Glutamatergic neuron (in vitro differentiated cells): ENCODE results near the gene AK4. TPM values are rescaled to one million over a fixed set of nuclear protein-coding genes. Genes with fewer than 3 reads are reported as not detected.

Experiments
- DNase-seq: peaks from one replicate; pipeline ENCODE4 v3.0.0; 2022
- H3K27ac Mint-ChIP-seq: one replicate; pipeline ENCODE4 v1.8.0; 2020; ENCODE audit warnings: mild to moderate bottlenecking, mixed read lengths, inconsistent platforms; ENCODE audit not compliant: unreplicated experiment
- H3K27me3 Mint-ChIP-seq: one replicate; pipeline ENCODE4 v1.8.0; 2020; ENCODE audit warnings: mild to moderate bottlenecking, moderate library complexity, mixed read lengths, inconsistent platforms; ENCODE audit not compliant: unreplicated experiment
- H3K36me3 Mint-ChIP-seq: one replicate; pipeline ENCODE4 v1.8.0; 2020; ENCODE audit warnings: mild to moderate bottlenecking, mixed read lengths, inconsistent platforms; ENCODE audit not compliant: unreplicated experiment
- H3K4me1 Mint-ChIP-seq: one replicate; pipeline ENCODE4 v1.8.0; 2020; ENCODE audit warnings: mild to moderate bottlenecking, low read depth, mixed read lengths, inconsistent platforms; ENCODE audit not compliant: unreplicated experiment
- H3K4me3 Mint-ChIP-seq: one replicate; pipeline ENCODE4 v1.8.0; 2020; ENCODE audit warnings: mild to moderate bottlenecking, mixed read lengths, inconsistent platforms; ENCODE audit not compliant: unreplicated experiment
- H3K9me3 Mint-ChIP-seq: one replicate; pipeline ENCODE4 v1.8.0; 2020; ENCODE audit warnings: mild to moderate bottlenecking, moderate library complexity, mixed read lengths, inconsistent platforms; ENCODE audit not compliant: unreplicated experiment
- total RNA-seq: library from RNA; stranded (reverse); fragmentation: NEBNext Ultra II Directional; extraction: Animal tissue kit (Norgen Biotek cat#: 25700); gene quantifications from one replicate; pipeline ENCODE4 v1.2.1, GENCODE V29; 2021; ENCODE audit not compliant: unreplicated experiment
- TF ChIP-seq, protein P1 (sequence below): fragments of 200-600 bp; sonication (generic); IDR thresholded peaks from one replicate; pipeline ENCODE4 v1.5.0; 2021; ENCODE audit not compliant: partially characterized antibody, unreplicated experiment

The AK4 gene
- total RNA-seq, 1 donor from 2014 or later = 2.6 TPM

DNA sequence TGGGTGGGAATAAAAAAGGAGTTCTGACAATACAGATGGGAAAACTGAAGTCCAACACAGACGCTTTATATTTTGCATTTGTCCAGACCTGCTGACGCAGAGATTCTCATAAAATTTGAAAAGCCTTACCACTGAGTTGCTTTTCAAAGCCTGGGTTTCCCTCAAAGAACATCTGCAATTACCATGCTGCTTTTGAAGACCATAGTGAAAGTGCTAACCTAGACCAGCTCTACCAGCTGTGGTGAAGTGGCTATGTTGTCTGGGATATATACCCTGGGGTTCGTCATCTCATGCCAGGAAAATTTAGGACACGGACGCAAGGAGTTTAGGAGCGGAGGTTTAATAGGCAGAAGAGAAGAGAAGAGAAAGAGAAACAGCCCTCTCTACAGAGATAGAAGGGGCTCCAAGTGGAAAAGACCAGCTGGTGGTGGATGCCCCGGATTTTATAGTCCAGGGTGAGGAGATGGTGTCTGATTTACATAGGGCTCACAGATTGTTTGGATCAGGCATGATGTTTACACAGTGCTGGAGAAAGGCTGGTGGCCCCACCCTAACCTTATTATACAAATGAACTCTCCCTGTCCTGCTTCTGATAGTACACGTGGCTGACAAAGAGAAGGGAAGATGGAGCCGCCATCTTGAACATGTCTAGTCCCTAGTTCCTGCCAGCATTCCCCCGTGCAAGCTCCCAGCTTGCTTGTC lies 73.8 kb downstream of the AK4 start:
- Mint-ChIP-seq H3K36me3 (no peaks in the 10 kb centered on the region), H3K27ac (no peak overlapping the region), H3K27me3 (no peaks in the 10 kb centered on the region), H3K4me3 (no peak overlapping the region), H3K4me1 (no peaks in the 10 kb centered on the region), H3K9me3 (no peaks in the 10 kb centered on the region)
- TF ChIP-seq, protein P1, sequence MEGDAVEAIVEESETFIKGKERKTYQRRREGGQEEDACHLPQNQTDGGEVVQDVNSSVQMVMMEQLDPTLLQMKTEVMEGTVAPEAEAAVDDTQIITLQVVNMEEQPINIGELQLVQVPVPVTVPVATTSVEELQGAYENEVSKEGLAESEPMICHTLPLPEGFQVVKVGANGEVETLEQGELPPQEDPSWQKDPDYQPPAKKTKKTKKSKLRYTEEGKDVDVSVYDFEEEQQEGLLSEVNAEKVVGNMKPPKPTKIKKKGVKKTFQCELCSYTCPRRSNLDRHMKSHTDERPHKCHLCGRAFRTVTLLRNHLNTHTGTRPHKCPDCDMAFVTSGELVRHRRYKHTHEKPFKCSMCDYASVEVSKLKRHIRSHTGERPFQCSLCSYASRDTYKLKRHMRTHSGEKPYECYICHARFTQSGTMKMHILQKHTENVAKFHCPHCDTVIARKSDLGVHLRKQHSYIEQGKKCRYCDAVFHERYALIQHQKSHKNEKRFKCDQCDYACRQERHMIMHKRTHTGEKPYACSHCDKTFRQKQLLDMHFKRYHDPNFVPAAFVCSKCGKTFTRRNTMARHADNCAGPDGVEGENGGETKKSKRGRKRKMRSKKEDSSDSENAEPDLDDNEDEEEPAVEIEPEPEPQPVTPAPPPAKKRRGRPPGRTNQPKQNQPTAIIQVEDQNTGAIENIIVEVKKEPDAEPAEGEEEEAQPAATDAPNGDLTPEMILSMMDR = no peak
- no peak for DNase-seq

DNA sequence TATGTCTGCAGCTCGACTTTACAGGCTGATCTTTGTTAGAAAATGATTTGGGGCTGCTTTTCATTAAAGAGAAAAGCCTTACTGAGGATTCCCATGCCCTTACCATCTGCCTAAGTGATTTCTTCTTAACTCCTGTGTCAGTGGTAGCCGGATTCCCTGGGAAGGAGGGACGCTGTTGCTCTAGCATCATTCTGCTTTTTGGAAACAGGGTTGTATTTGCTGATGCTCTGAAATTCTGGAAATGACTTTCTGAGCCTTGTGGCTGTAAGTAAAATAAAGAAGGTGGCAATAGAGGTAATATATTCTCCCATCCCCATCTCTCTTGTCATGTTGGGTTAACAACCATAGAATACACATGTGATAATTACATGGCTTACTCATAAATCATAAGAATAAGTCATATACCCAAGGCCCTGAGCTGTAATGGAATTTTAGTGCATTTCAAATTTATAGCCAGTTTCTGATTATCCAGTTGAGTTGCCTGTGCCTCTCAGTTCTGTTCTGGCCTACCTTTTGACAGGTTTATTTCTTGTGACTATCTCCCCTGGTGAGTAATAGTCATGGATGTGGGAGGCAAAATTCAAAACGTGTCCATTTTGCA lies 74.4 kb downstream of the AK4 start:
- Mint-ChIP-seq H3K27ac (no peak overlapping the region), H3K9me3 (no peaks in the 10 kb centered on the region), H3K27me3 (no peaks in the 10 kb centered on the region), H3K36me3 (no peaks in the 10 kb centered on the region), H3K4me1 (no peaks in the 10 kb centered on the region), H3K4me3 (no peak overlapping the region)
- no peak for DNase-seq
- TF ChIP-seq, protein P1 = no peak

DNA sequence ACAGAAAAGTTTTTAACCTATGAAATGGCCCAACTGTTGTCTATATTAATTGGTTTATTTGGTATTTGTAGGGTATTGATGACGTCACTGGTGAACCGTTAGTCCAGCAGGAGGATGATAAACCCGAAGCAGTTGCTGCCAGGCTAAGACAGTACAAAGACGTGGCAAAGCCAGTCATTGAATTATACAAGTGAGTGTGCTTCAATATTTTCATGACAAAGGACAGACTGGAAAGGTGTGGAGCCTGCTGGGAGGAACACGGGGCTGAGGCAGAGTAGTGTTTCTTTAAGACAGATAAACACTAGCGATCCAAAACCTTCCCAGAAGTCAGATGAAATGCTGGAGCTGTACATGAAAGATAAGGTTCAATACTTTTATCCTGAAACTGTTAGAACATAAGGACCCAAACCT lies 76.7 kb downstream of the AK4 start:
- Mint-ChIP-seq H3K4me3 (no peak overlapping the region), H3K36me3 (no peaks in the 10 kb centered on the region), H3K27me3 (no peaks in the 10 kb centered on the region), H3K4me1 (no peaks in the 10 kb centered on the region), H3K9me3 (no peaks in the 10 kb centered on the region), H3K27ac (no peak overlapping the region)
- TF ChIP-seq, protein P1 = no peak
- DNase-seq = no peak

DNA sequence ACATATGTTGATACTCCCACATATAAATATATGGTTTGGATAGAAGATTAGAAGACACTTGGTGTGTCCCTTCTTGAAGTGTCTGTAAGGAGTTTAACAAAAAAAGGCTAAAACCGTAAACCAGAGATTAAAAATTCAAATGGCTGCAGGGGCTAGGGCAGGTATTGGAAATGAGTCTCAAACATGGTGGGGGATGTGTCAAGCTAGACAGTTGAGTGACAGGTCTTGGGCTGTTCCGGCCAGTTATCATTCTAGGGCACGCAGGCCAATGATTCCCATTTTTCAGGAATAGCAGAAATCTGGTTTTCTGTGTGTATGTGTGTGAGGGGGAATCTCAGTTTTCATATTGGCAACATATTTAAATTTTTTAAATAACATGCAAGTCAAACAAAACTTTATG lies 77.2 kb downstream of the AK4 start:
- Mint-ChIP-seq H3K9me3 (no peaks in the 10 kb centered on the region), H3K36me3 (no peaks in the 10 kb centered on the region), H3K27ac (no peak overlapping the region), H3K4me3 (no peak overlapping the region), H3K27me3 (no peaks in the 10 kb centered on the region), H3K4me1 (no peaks in the 10 kb centered on the region)
- TF ChIP-seq, protein P1 = no peak
- no peak for DNase-seq

DNA sequence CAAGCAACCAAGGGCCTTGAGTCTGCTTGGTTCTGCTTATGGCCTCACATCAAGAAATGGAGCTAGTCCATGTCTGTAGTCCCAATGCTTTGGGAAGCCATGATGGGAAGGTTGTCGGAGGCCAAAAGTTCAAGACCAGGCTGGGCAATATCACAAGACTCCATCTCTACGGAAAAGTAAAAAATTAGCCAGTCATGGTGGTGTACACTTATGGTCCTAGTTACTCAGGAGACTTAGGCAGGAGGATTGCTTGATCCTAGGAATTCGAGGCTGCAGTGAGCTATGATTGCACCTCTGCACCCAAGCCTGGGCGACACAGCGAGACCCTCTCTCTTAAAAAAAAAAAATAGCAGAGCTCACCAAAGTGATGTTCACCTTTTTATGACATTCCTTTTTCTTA lies 81.2 kb downstream of the AK4 start:
- Mint-ChIP-seq H3K27me3 (no peaks in the 10 kb centered on the region), H3K4me3 (no peak overlapping the region), H3K27ac (no peak overlapping the region), H3K4me1 (no peaks in the 10 kb centered on the region), H3K36me3 (no peaks in the 10 kb centered on the region), H3K9me3 (no peaks in the 10 kb centered on the region)
- no peak for DNase-seq
- TF ChIP-seq, protein P1 = no peak
